Amniotic epithelial cell (primary cell): ENCODE data around the gene CSPG4.
"Not testable (repeated sequence)": the region's sequence is repeated elsewhere in the genome, so short reads cannot be mapped to it uniquely, and the experiment has no call there.

Experiments used
- DNase-seq: peaks from one replicate; pipeline ENCODE4 v3.0.0-alpha.2; 2010; ENCODE audit warnings: low read depth

CSPG4 gene

DNA sequence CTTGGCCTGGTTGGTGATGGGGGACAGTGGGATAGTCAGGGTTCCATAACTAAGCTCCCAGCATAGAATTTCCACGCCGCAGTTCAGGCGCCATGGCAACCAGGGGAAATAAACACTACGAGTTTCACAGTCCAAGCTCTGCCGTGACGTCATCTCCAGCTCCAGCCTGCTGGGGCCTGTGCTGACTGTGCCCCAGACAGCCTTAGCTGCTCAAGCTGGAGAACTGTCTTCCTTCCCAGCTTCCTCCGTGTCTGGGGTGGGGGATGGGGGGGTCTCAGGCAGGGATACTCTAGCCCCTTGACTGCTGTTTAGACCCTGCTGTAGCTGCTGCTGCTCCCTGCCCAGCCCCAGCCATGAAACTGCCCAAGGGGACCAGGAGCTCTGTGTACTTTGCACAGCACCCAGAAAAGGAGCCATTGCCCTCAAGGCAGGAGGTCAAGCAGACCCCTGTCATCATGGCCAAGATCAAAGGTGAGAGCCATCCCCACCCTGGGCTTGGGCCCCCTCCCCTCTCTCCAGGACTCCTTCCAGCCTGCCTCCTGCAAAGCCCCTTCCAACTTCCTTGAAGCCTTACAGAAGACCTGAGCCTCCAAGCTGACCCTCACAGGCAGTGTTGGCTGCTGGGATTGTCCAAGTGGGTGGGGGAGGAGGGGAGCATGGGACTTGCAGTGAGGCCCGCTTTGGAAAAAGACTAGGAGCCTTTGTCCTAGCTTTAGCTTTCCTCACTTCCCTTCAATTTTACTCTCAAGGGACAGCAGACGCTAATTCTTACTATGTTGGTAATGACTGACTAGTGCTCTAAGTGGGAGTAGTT lies 11.4 kb upstream of the CSPG4 start:
- DNase-seq, result peak; percentile 93

DNA sequence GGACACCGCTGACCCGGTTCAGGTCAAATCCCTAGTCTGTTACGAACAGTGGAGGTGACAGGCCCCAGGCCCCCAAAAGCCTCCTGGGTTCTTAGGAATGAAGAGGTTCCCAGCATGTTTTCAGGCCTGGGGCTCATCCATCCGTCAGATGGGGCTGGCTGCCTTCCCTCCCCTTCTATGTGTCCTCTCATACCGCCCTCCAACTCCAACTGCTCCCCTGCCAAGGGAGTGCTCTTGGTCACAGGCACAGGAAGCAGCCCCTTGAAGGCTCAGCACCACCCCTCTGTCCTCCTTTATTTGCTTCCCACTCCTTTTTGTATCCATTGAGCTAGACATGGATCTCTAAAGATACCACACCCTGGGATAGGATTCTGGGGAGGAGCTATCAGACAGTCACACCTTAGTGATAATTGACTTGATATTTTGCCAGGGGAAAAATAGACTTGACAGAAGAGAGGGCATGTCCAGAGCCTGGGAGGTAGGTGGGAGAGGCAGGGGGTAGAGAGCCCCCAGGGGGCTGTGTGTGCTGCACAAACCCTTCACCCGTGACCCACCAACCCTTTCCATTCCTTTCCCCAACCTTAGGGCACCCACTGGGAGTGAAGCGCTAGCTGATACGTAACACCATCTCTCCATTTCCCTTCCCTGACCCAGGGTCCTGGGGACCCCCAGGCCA lies 10.7 kb upstream of the CSPG4 start:
- no peak for DNase-seq

DNA sequence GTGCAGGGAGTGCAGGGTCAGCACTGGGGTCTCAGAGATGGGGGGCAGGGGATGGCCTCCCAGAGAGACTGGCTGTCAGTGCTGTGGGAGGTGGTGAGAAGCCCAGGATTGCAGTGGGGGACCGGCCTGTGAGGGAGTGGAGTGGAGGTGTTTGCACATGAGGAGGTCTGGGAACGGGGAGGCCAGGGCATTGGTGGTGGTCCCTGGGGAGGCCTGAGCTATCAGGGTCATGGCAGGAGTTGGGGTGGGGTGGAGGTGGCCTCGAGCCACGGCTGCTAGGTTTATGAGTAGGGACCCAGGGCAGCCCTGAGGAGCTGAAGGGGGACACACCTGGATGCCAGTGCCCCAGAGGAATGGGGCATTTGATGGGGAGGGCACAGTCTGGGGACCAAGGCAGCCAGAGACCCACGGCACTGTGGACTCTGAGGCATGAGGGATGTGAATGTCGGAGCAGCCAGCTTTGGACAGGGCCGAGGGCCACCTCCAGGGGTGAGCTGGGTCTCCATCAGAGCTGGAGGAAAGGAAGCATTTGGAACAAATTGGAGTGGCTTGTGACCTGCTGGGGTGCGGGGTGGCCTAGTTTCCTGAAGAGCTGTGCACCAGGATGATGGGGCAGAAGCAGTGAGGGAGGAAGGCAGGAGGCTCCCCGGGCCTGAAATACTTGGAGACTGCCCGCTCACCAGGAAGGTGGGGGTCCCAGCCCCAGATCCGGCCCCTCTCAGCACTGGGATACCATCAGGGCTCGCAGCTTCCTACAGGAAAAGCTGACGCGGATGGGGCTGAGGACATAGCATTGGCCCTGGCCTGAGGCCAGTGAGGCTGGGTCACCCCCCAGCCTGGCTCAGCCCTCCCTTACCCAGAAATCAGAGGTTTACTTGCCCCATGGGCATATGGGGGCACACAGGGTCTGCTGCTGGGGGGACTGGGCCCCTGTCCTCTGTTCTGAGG lies 9.5 kb upstream of the CSPG4 start:
- no peak for DNase-seq

DNA sequence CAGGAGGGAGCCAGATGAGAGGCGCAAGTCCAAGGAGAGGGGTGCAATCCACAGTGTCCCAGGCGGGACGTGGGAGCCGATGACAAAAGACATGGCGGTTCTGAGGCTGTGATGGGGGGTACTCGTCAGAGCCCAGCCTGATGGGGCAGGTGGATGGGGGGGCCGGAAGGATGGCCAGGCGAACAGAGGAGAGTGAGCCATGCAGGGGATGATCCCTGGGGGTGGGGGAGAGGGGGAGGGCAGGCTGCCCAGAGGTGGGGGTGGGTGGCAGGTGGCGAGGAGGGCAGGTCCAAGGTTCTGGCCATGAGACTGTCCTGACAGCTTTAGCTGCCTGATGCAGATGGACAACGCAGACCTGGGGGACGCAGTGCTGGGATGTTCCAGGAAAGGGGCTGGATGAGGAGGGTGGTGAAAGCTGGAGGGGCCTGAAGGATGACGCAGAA lies 8.9 kb upstream of the CSPG4 start:
- DNase-seq, result no peak

DNA sequence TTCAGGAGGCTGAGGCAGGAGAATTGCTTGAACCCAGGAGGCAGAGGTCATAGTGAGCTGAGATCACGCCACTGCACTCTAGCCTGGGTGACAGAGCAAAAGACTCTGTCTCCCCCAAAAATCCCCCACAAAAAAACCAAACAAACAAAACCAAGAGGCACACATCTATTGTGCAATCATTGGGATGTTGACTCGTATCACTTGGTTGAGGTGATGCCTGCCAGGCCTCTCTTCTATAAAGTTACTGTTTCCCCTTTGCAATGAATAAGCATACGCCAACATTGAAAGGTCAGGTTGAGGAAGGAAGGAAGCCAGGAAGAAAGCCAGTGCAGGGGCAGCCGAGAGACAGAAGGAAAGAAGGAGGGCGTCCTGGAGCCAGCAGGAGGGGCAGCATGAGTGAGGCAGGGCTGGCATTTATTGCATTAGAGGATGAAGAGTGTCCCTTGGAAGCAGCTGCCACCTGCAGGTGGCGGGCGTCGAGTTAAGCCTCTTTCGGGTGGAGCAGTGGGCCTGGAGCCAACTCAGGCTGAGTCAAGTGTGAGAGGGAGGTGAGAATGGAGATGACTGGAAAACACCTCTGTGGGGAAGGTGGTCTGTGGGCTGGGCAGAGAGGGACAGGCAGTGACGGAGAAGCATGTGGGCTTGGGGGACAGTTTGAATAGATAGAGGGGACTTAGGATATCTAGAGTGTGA lies 8.3 kb upstream of the CSPG4 start:
- no peak for DNase-seq

DNA sequence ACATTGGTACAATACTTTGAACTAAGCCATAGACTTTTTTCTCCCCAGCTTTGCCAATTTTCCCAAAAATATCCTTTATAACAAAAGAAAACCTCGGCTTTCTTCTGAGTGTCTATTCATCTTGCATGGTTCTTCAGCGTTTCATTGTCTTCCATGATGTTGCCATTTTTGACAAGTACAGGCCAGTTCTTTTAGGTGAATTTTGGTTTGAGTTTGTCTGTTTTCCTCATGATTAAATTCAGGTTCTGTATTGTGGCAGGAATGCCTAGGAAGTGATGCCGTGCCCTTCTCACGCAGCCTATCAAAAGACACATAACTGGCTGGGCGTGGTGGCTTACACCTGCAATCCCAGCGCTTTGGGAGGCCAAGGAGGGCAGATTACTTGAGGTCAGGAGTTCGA lies 7.6 kb upstream of the CSPG4 start:
- no peak for DNase-seq

DNA sequence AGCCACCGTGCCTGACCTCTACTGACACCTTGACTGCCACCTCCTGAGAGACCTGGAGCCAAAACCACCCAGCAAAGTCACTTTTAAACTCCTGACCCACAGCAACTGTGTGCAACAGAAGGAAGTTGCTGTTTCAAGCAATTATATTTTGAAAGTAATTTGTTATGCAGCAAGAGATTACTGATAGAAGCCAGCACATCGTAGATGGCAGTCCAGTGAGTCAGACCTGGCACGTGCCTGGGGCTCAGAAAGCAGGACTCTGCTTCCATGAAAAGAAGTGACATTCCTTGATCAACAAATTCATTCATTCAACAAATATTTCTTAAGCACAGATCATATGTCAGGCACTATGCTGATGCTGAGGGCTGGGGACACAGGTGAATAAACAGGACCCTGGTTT lies 5.7 kb upstream of the CSPG4 start:
- peak; percentile 76 for DNase-seq

- not testable (repeated sequence) for DNase-seq
Measured at GRCh38 chr15:75717001-75717400, 4.4 kb upstream of the CSPG4 start.

DNA sequence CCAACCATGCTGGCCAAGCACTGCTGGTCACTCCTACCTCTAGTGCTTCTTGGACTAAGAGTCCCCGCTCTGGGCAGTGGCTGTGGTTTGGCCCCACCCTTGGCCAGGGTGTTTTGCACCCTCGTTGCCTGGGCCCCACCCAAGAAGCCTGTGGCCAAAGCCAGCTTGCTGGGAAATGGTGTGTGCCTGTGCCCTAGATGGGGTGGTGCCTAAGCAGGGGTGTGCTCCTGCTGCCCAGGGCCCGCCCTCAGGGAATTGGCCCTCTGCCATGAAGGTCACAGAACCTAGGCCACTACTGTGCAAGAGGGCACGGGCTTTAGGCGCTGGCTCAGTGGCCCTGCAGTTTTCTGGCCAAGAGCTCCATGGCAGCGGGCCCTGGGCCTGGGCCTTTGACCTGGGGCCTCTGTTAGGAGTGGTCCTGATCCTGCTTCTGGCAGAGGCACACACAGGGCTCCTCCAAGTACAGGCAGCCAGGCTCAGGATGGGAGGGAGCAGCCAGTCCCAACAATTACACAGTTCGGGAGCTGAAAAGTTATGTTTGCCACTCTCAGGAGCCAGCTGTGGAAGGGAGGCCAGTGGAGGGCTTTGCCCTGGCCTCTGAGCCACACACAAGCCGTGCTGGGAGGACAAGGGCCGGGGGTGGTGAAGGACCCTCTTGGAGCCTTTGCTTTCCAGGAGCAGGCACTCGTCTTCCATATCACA lies 3.8 kb upstream of the CSPG4 start:
- not testable (repeated sequence) for DNase-seq

DNA sequence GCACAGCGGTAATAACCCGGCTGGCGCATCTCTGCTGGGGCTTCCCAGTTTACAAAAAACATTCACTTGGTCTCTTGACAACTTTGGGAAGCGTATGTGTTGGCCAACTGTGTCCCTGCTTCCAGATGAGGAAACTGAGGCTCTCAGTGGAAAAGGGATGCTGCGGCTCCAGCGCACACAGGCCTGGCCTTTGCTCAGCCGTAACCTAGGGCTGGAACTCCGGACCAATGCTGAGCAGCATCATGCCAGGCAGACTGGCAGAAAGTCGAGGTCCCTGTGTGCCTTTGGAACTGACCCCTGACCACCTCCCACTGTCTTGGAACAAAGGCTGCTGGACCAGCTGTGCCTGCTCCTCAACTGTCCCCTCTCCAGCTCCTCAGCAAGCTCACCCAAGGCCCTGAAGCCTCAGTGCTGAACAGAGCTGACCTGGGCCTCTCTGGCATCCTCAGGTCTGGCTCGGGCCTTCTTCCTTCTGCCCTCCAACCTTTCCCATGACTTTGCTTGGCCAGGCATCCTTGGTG lies 2.7 kb upstream of the CSPG4 start:
- not testable (repeated sequence) for DNase-seq

GRCh38 chr15:75714195-75714594 lies 1.5 kb upstream of the CSPG4 start:
- DNase-seq, result no peak

- peak; percentile 27 for DNase-seq
Measured at GRCh38 chr15:75713338-75713895, 769 bp upstream of the CSPG4 start.

- DNase-seq, result peak; percentile 69
Measured at GRCh38 chr15:75711495-75711894, 1.2 kb downstream of the CSPG4 start.

DNA sequence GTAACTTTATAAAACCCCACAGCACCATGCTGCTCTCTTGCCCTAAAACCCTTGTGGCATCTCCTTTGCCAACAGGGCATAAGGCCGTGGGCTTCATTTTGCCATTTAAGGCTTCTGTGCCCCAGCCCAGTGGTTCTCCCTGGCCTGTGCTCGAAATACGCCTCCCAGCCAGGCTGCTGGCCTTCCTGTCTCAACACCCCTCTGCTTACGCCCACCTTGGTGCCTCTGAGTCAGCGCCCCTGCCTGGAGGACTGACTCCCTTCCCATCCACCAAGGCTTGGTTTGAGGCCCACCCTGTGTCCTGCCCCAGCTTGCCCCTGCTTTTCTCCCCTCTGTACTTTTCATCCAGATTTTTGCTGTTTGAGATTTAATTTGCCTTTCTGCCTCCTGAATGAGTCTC lies 1.8 kb downstream of the CSPG4 start:
- DNase-seq, result not testable (repeated sequence)

- not testable (repeated sequence) for DNase-seq
Measured at GRCh38 chr15:75709458-75709857, 3.2 kb downstream of the CSPG4 start.

GRCh38 chr15:75706682-75706954 lies 6.0 kb downstream of the CSPG4 start:
- no peak for DNase-seq

- DNase-seq, result peak; percentile 21
Measured at GRCh38 chr15:75705854-75706681, 6.6 kb downstream of the CSPG4 start.

GRCh38 chr15:75705375-75705774 lies 7.3 kb downstream of the CSPG4 start:
- DNase-seq, result not testable (repeated sequence)

GRCh38 chr15:75704618-75705017 lies 8.0 kb downstream of the CSPG4 start:
- DNase-seq, result no peak

DNA sequence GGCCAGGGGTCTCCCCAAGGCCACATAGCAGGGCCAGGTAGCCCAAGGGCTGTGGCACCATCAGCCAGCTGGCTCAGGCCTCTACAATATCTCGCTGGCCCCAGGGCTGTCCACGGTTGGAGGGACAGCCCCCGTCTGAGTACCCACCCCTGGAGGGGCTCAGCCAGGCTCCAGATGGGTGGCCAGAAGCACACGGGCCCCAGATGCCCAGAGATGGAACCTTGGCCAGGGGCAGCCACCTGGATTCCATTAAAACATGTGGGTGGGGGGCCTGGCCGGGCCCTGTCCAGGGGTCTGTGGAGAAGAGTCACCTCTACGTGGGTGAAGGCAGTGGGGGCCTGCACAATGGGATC lies 8.4 kb downstream of the CSPG4 start:
- DNase-seq, result no peak
